H9 (cell line): ENCODE data around the gene ACSS2. TPM values are rescaled to one million over a fixed set of nuclear protein-coding genes. Genes with fewer than 3 reads are reported as not detected.

Experiments used
- DNase-seq: peaks from one replicate; pipeline ENCODE4 v3.0.0-alpha.2; 2017
- H2AFZ ChIP-seq: one replicate; pipeline ENCODE4 v1.6.1; 2013; ENCODE audit warnings: mild to moderate bottlenecking, low read length, control low read depth, moderate library complexity
- H2AK5ac ChIP-seq: 2 replicates; pipeline ENCODE4 v1.6.1; 2013; ENCODE audit warnings: low read length, control low read depth, mixed read lengths; ENCODE audit not compliant: insufficient read length
- H2BK120ac ChIP-seq: one replicate; pipeline ENCODE4 v1.6.1; 2013; ENCODE audit warnings: low read depth, mild to moderate bottlenecking, low read length, control low read depth, inconsistent platforms; ENCODE audit not compliant: poor library complexity, severe bottlenecking
- H2BK12ac ChIP-seq: 2 replicates; pipeline ENCODE4 v1.6.1; 2013; ENCODE audit warnings: low read length, control low read depth, mixed read lengths, low read depth; ENCODE audit not compliant: insufficient read length
- H2BK15ac ChIP-seq: 2 replicates; pipeline ENCODE4 v1.6.1; 2013; ENCODE audit warnings: low read depth, low read length, control low read depth
- H2BK20ac ChIP-seq: one replicate; pipeline ENCODE4 v1.6.1; 2013; ENCODE audit warnings: low read depth, mild to moderate bottlenecking, low read length, control low read depth, inconsistent platforms; ENCODE audit not compliant: poor library complexity, severe bottlenecking
- H2BK5ac ChIP-seq: 2 replicates; pipeline ENCODE4 v1.6.1; 2013; ENCODE audit warnings: low read length, control low read depth, mixed read lengths; ENCODE audit not compliant: insufficient read length
- H3K14ac ChIP-seq: 2 replicates; pipeline ENCODE4 v1.6.1; 2013; ENCODE audit warnings: low read length, control low read depth; ENCODE audit not compliant: insufficient read depth
- H3K18ac ChIP-seq: 2 replicates; pipeline ENCODE4 v1.6.1; 2013; ENCODE audit warnings: low read depth, mild to moderate bottlenecking, mixed read lengths, low read length, control low read depth; ENCODE audit not compliant: insufficient read length
- H3K23ac ChIP-seq: 2 replicates; pipeline ENCODE4 v1.6.1; 2013; ENCODE audit warnings: low read length, control low read depth, mixed read lengths, low read depth; ENCODE audit not compliant: insufficient read length
- H3K23me2 ChIP-seq: 2 replicates; pipeline ENCODE4 v1.6.1; 2013; ENCODE audit warnings: low read depth, mild to moderate bottlenecking, mixed read lengths, low read length, control low read depth; ENCODE audit not compliant: insufficient read length, poor library complexity, severe bottlenecking
- H3K27ac ChIP-seq: 2 replicates; pipeline ENCODE4 v1.5.1; 2013; ENCODE audit warnings: low read length, control low read depth, mixed read lengths, low read depth; ENCODE audit not compliant: insufficient read length
- H3K27me3 ChIP-seq: 2 replicates; pipeline ENCODE4 v1.6.1; 2013; ENCODE audit warnings: low read length, control low read depth, inconsistent platforms; ENCODE audit not compliant: insufficient read depth
- H3K4ac ChIP-seq: 2 replicates; pipeline ENCODE4 v1.6.1; 2013; ENCODE audit warnings: low read depth, mild to moderate bottlenecking, control low read depth, inconsistent platforms, low read length, moderate library complexity
- H3K4me1 ChIP-seq: 2 replicates; pipeline ENCODE4 v1.6.1; 2013; ENCODE audit warnings: low read length, control low read depth, inconsistent platforms; ENCODE audit not compliant: insufficient read depth
- H3K4me2 ChIP-seq: 2 replicates; pipeline ENCODE4 v1.6.1; 2013; ENCODE audit warnings: low read length, control low read depth, mixed read lengths; ENCODE audit not compliant: insufficient read length, insufficient read depth
- H3K56ac ChIP-seq: 2 replicates; pipeline ENCODE4 v1.6.1; 2013; ENCODE audit warnings: low read depth, mild to moderate bottlenecking, mixed read lengths, low read length, control low read depth; ENCODE audit not compliant: insufficient read length
- H3K79me1 ChIP-seq: 2 replicates; pipeline ENCODE4 v1.6.1; 2013; ENCODE audit warnings: low read depth, mild to moderate bottlenecking, moderate library complexity, low read length, control low read depth, inconsistent platforms; ENCODE audit not compliant: insufficient read depth, poor library complexity, severe bottlenecking
- H3K79me2 ChIP-seq: 2 replicates; pipeline ENCODE4 v1.6.1; 2013; ENCODE audit warnings: low read length, control low read depth, inconsistent platforms; ENCODE audit not compliant: insufficient read depth
- H3K9ac ChIP-seq: 2 replicates; pipeline ENCODE4 v1.6.1; 2013; ENCODE audit warnings: low read length, control low read depth, mixed read lengths; ENCODE audit not compliant: insufficient read length; ENCODE audit errors: extremely low read depth
- H3K9me3 ChIP-seq: one replicate; pipeline ENCODE4 v1.6.1; 2013; ENCODE audit warnings: low read depth, low read length, inconsistent platforms; ENCODE audit not compliant: control insufficient read depth
- H3T11ph ChIP-seq: one replicate; pipeline ENCODE4 v1.6.1; 2013; ENCODE audit warnings: mild to moderate bottlenecking, low read length, control low read depth, inconsistent platforms
- H4K20me1 ChIP-seq: one replicate; pipeline ENCODE4 v1.6.1; 2013; ENCODE audit not compliant: control insufficient read depth, insufficient read length, insufficient read depth
- H4K5ac ChIP-seq: 2 replicates; pipeline ENCODE4 v1.6.1; 2013; ENCODE audit warnings: low read depth, mild to moderate bottlenecking, mixed read lengths, low read length, control low read depth; ENCODE audit not compliant: insufficient read length
- H4K8ac ChIP-seq: replicated peaks from 2 replicates; pipeline ENCODE4 v1.6.1; 2013; ENCODE audit warnings: low read length, control low read depth, mixed read lengths, low read depth; ENCODE audit not compliant: insufficient read length
- H4K91ac ChIP-seq: 2 replicates; pipeline ENCODE4 v1.6.1; 2013; ENCODE audit warnings: low read depth, mild to moderate bottlenecking, moderate library complexity, mixed read lengths, low read length, control low read depth; ENCODE audit not compliant: insufficient read length
- H3K27ac Mint-ChIP-seq, 3 experiments: 2 replicates in 2 of 3; 3 replicates in 1 of 3; pipeline ENCODE4 v1.8.0; 2020 to 2021; ENCODE audit warnings: mixed read lengths in 3 of 3, mild to moderate bottlenecking in 1 of 3, moderate library complexity in 1 of 3
- H3K27me3 Mint-ChIP-seq: 2 replicates; pipeline ENCODE4 v1.8.0; 2021; ENCODE audit warnings: low read depth, mild to moderate bottlenecking, moderate library complexity, mixed read lengths
- H3K36me3 Mint-ChIP-seq, 3 experiments: 2 replicates in 2 of 3; 3 replicates in 1 of 3; pipeline ENCODE4 v1.8.0; 2020 to 2021; ENCODE audit warnings: low read depth in 3 of 3, mixed read lengths in 3 of 3; ENCODE audit not compliant: insufficient read depth in 1 of 3
- H3K4me1 Mint-ChIP-seq, 2 experiments: 2 replicates each; pipeline ENCODE4 v1.8.0; 2020; ENCODE audit warnings: mixed read lengths in 2 of 2
- H3K4me3 Mint-ChIP-seq, 2 experiments: 2 replicates in 1 of 2; 3 replicates in 1 of 2; pipeline ENCODE4 v1.8.0; 2020 to 2021; ENCODE audit warnings: mild to moderate bottlenecking in 2 of 2, mixed read lengths in 2 of 2, moderate library complexity in 1 of 2
- H3K9me3 Mint-ChIP-seq, 2 experiments: 2 replicates in 1 of 2; 3 replicates in 1 of 2; pipeline ENCODE4 v1.8.0; 2020; ENCODE audit warnings: mild to moderate bottlenecking in 2 of 2, mixed read lengths in 2 of 2, moderate library complexity in 1 of 2
- CTCF ChIP-seq: fragments of 200-600 bp; sonication (generic); conservative IDR thresholded peaks from 3 replicates; pipeline ENCODE4 v1.8.0; 2021; ENCODE audit warnings: antibody characterized with exemption, mild to moderate bottlenecking
- WGBS: extraction: QIAGEN DNeasy Blood & Tissue Kit; methylation state at CpG from one replicate; pipeline ENCODE4 v1.1.7; 2013; ENCODE audit warnings: missing lambda C conversion rate, low lambda C conversion rate, mixed read lengths; ENCODE audit not compliant: insufficient read length; ENCODE audit errors: extremely low coverage; 5-methylcytosine and 5-hydroxymethylcytosine counted together
- total RNA-seq: library from RNA; stranded (reverse); gene quantifications from 2 replicates; pipeline ENCODE4 v1.2.1, GENCODE V29; 2021

ACSS2 gene
- total RNA-seq, 1 experiment from 2014 or later: 15.4 TPM

- H3K23ac ChIP-seq: no peak overlapping the region
- H2AFZ ChIP-seq: no peak overlapping the region
- H4K91ac ChIP-seq: no peak overlapping the region
- H3K56ac ChIP-seq: no peak overlapping the region
- H3K4me1 ChIP-seq: no peaks in the 10 kb centered on the region
- H4K20me1 ChIP-seq: no peaks in the 10 kb centered on the region
- H3K18ac ChIP-seq: no peak overlapping the region
- H3K79me1 ChIP-seq: no peaks in the 10 kb centered on the region
- H2BK12ac ChIP-seq: no peak overlapping the region
- Mint-ChIP-seq H3K9me3 (no peaks in the 10 kb centered on the region), H3K36me3 (peaks cover 0 to 48% (median 27%) of the 10 kb centered on the region in 3 experiments; a peak in 6 of 7 replicates), H3K4me1 (peaks cover 0 to 6% of the 10 kb centered on the region in 2 experiments; a peak in 1 of 4 replicates), H3K27me3 (no peaks in the 10 kb centered on the region), H3K27ac (no peak overlapping the region), H3K4me3 (no peak overlapping the region)
- H2BK120ac ChIP-seq: no peak overlapping the region
- H2BK15ac ChIP-seq: no peak overlapping the region
- no peak for DNase-seq
- H3K27me3 ChIP-seq: no peaks in the 10 kb centered on the region
- no peak overlapping the region for H3T11ph ChIP-seq
- no peaks in the 10 kb centered on the region for H3K79me2 ChIP-seq
- H4K5ac ChIP-seq: no peak overlapping the region
- no peaks in the 10 kb centered on the region for H3K23me2 ChIP-seq
- no peak overlapping the region for H2BK20ac ChIP-seq
- H2AK5ac ChIP-seq: no peak overlapping the region
- no peak for TF ChIP-seq CTCF
- no peak overlapping the region for H3K9ac ChIP-seq
- no peak overlapping the region for H3K4me2 ChIP-seq
- no peak overlapping the region for H2BK5ac ChIP-seq
- H4K8ac ChIP-seq: no peak overlapping the region
- H3K14ac ChIP-seq: no peak overlapping the region
- no CpG with 5 or more reads among the region's 4 CpGs for WGBS
- H3K4ac ChIP-seq: no peak overlapping the region
- H3K27ac ChIP-seq: no peak overlapping the region
- H3K9me3 ChIP-seq: no peaks in the 10 kb centered on the region
Observed at GRCh38 chr20:34941226-34941625, 64.8 kb downstream of the ACSS2 start.
